ENCODE data around the gene C9orf78. TPM values are rescaled to one million over a fixed set of nuclear protein-coding genes. Genes with fewer than 3 reads are reported as not detected.

Gene C9orf78
- total RNA-seq, result 37.3 to 45.7 TPM (median 37.7 TPM) in 3 replicates
- long read RNA-seq, transcript C9orf78-201 (9 exons, 1,795 nt), result major isoform, 124 of 131 reads
- long read RNA-seq, partial matches to known transcripts, result 2 of 131 reads
- long read RNA-seq, other reads (novel, unspliced or antisense), result 5 of 131 reads

DNA sequence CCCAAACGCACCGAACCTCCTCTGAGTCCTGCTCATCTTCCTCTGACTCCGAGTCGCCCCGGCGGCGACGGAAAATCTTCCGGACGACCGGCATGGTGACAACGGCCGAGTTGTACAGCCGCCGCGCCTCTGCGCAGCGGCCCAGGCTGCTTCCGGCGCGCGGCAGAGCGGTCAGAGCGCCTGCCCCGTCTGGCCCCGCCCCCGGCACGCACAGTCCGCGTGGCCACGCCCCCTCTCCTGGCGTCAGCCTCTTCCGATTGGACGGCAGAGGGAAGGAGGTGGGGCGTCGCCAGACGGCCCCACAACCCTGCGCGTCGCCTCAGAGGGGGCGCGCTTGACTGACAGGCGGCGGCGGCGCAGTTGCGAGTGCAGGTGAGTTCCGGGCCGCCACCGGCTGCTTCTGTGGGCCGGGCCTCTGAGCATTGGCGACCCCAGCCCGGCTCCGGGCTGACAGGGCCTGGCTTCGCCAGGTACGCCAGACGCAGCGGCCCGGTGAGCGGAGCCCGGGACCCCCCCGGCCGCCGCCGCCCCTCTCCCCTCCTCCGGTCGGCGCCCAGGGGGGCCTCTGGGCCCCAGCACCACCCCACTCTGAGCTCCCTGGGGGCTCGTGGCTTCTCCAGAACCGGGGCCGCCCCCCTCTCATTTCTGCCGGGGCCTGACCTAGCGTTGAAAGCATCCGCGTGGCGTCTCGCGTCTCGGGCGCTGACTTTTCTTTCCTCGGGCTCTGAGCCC lies at the start of gene C9orf78, which contains the start of gene USP20:
Gene C9orf78, minus strand, starts transcription at position 148 of the 732 bp plus-strand sequence. Its CDS starts 54 bp downstream, at position 94.
Gene USP20, plus strand, starts transcription at position 331 of the 732 bp plus-strand sequence. CDS start 17,098 bp downstream, outside the sequence.
- peak; percentile 97 for DNase-seq (ENCODE audit: low spot score)
- peaks cover 7% of the 10 kb centered on the region for H3K36me3 Mint-ChIP-seq (ENCODE audit: low read depth)
- no peaks in the 10 kb centered on the region for H3K27me3 Mint-ChIP-seq (ENCODE audit: low read depth)
- TF ChIP-seq CTCF (IDR thresholded peaks at IDR 0.05), result peak; percentile 30
- no peaks in the 10 kb centered on the region for H3K9me3 Mint-ChIP-seq (ENCODE audit: low read depth)
- H3K4me1 Mint-ChIP-seq (ENCODE audit: low read depth), result peaks cover 54% of the 10 kb centered on the region
- H3K27ac Mint-ChIP-seq (ENCODE audit: unreplicated experiment), result peak within 1 kb of the TSS; percentile 98
- peak within 1 kb of the TSS; percentile 99 for H3K4me3 Mint-ChIP-seq (ENCODE audit: unreplicated experiment)

DNA sequence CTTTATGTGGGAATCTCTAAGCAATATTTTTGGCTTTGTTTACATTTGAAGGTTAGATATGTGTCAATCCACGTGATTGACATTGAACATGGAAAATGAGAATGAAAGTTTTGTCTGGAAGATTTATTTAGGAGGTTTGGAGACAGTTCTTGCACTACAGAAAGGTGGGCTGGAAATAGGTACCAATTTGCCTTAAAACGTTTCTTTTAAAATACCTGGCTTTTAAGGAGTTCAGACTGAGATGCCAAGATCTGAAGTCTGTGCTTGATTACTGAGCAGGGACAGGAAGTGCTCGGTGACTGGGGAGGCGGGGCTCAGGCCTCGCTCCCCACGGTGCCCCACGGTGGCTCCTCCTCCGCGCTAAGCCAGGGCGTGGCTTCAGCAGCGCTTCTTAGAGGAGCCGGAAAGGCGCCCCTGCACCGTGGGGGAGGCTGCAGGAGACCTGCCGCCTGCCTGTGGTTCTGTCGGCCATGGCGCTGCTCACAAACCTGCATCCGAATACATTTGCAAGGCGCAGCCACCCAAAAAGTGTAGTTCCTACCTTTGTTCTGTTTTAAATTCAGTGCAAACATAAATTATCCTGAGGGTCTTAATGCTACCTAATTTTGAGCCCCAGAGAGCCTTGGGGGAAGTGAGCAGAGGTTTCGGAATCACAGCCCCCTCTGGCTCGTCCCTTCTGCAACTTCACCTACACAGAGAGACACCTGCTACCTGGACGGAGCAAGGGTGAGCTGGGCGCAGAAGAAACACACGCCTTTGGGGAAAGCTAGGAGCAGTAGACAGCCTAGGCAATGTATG lies 49.3 kb upstream of the C9orf78 start:
- no peak for TF ChIP-seq CTCF (IDR thresholded peaks at IDR 0.05)
- Mint-ChIP-seq H3K36me3 (ENCODE audit: low read depth) (peaks cover 10% of the 10 kb centered on the region), H3K27ac (ENCODE audit: unreplicated experiment) (peak overlapping the region; percentile 61), H3K9me3 (ENCODE audit: low read depth) (no peaks in the 10 kb centered on the region), H3K4me1 (ENCODE audit: low read depth) (peaks cover 47% of the 10 kb centered on the region), H3K27me3 (ENCODE audit: low read depth) (no peaks in the 10 kb centered on the region), H3K4me3 (ENCODE audit: unreplicated experiment) (peak overlapping the region; percentile 21)
- DNase-seq (ENCODE audit: low spot score), result no peak

- TF ChIP-seq CTCF (IDR thresholded peaks at IDR 0.05), result no peak
- no peak overlapping the region for H3K27ac Mint-ChIP-seq (ENCODE audit: unreplicated experiment)
Observed at GRCh38 chr9:129881547-129882324, 46.7 kb upstream of the C9orf78 start.

GRCh38 chr9:129880654-129881546 lies 45.8 kb upstream of the C9orf78 start:
- no peaks in the 10 kb centered on the region for H3K27me3 Mint-ChIP-seq (ENCODE audit: low read depth)
- TF ChIP-seq CTCF (IDR thresholded peaks at IDR 0.05), result no peak
- no peak overlapping the region for H3K4me3 Mint-ChIP-seq (ENCODE audit: unreplicated experiment)
- H3K27ac Mint-ChIP-seq (ENCODE audit: unreplicated experiment), result no peak overlapping the region
- H3K9me3 Mint-ChIP-seq (ENCODE audit: low read depth), result no peaks in the 10 kb centered on the region
- peaks cover 22% of the 10 kb centered on the region for H3K4me1 Mint-ChIP-seq (ENCODE audit: low read depth)
- no peak for DNase-seq (ENCODE audit: low spot score)
- peaks cover 10% of the 10 kb centered on the region for H3K36me3 Mint-ChIP-seq (ENCODE audit: low read depth)

More at GRCh38 chr9:129881547-129882324, 46.7 kb upstream of the C9orf78 start:
- Mint-ChIP-seq H3K9me3 (ENCODE audit: low read depth) (no peaks in the 10 kb centered on the region), H3K27me3 (ENCODE audit: low read depth) (no peaks in the 10 kb centered on the region), H3K36me3 (ENCODE audit: low read depth) (peaks cover 10% of the 10 kb centered on the region), H3K4me1 (ENCODE audit: low read depth) (peaks cover 28% of the 10 kb centered on the region), H3K4me3 (ENCODE audit: unreplicated experiment) (no peak overlapping the region)
- DNase-seq (ENCODE audit: low spot score), result no peak

Data from chondrocyte (in vitro differentiated cells).